ENCODE results near the gene PTRH1. TPM values are rescaled to one million over a fixed set of nuclear protein-coding genes. Genes with fewer than 3 reads are reported as not detected.
A peak's percentile ranks its signal among the peaks of the same experiment; 100 is the strongest.

PTRH1 gene
- total RNA-seq, 1 experiment from 2014 or later, result 22.4 TPM

- no peak for TF ChIP-seq CTCF (conservative IDR thresholded peaks at IDR 0.05)
- no peak for TF ChIP-seq EZH2 (IDR thresholded peaks at IDR 0.05; ENCODE audit: low read depth)
Observed at GRCh38 chr9:127689329-127690000, 26.0 kb downstream of the PTRH1 start.

GRCh38 chr9:127686461-127687393 lies 28.7 kb downstream of the PTRH1 start:
- Histone ChIP-seq H3K9me2 (ENCODE audit: insufficient read depth) (no peaks in the 10 kb centered on the region), H3K4me2 (no peak overlapping the region), H3K27me3 (ENCODE audit: insufficient read depth, low read depth) (no peaks in the 10 kb centered on the region), H3K27ac (no peak overlapping the region), H3K4me1 (replicated peaks; ENCODE audit: insufficient read depth) (peaks cover 10% of the 10 kb centered on the region), H3K4me3 (no peak overlapping the region), H3K9me3 (ENCODE audit: insufficient read depth, low read depth) (no peaks in the 10 kb centered on the region), H3K36me3 (ENCODE audit: low read depth) (no peaks in the 10 kb centered on the region), H3K79me2 (ENCODE audit: low read depth) (no peaks in the 10 kb centered on the region), H3F3A (ENCODE audit: insufficient read depth, low read depth) (no peaks in the 10 kb centered on the region), H2AFZ (no peak overlapping the region), H4K20me1 (ENCODE audit: insufficient read depth) (no peaks in the 10 kb centered on the region)
- peak in 1 of 2 experiments; percentile 32 for DNase-seq
- no TSS peak for BruUV-seq (replicated peaks)
- intact Hi-C loops (cut with micrococcal nuclease; ENCODE audit: unreplicated experiment), result loop anchor here (10.0 kb wide), 1 partner anchor 72 kb away; the partner anchor contains the start of gene STXBP1
- POLR2A ChIA-PET (ENCODE audit: unreplicated experiment), result no interaction called here
- CTCF ChIA-PET, result interaction anchor here (0.5 kb wide), 1 partner anchor 328 kb away, joined by 4 read pairs; no protein-coding TSS in a partner anchor
- no peak for TF ChIP-seq CTCF (conservative IDR thresholded peaks at IDR 0.05)
- TF ChIP-seq EZH2 (IDR thresholded peaks at IDR 0.05; ENCODE audit: low read depth), result no peak

More at GRCh38 chr9:127689329-127690000, 26.0 kb downstream of the PTRH1 start:
- H2AFZ ChIP-seq, result no peak overlapping the region
- no peak overlapping the region for H3K4me3 ChIP-seq
- ChIA-PET POLR2A (ENCODE audit: unreplicated experiment) (no interaction called here), CTCF (no interaction called here)
- H3K9me2 ChIP-seq (ENCODE audit: insufficient read depth), result no peaks in the 10 kb centered on the region
- no peak overlapping the region for H3K4me2 ChIP-seq
- H3K36me3 ChIP-seq (ENCODE audit: low read depth), result no peaks in the 10 kb centered on the region
- BruUV-seq (replicated peaks), result no TSS peak
- H3K4me1 ChIP-seq (replicated peaks; ENCODE audit: insufficient read depth), result peaks cover 4% of the 10 kb centered on the region
- H3K27ac ChIP-seq, result no peak overlapping the region
- H4K20me1 ChIP-seq (ENCODE audit: insufficient read depth), result no peaks in the 10 kb centered on the region
- no peaks in the 10 kb centered on the region for H3K27me3 ChIP-seq (ENCODE audit: insufficient read depth, low read depth)
- H3K9me3 ChIP-seq (ENCODE audit: insufficient read depth, low read depth), result no peaks in the 10 kb centered on the region
- DNase-seq, result no peak
- no peaks in the 10 kb centered on the region for H3F3A ChIP-seq (ENCODE audit: insufficient read depth, low read depth)
- intact Hi-C loops (cut with micrococcal nuclease; ENCODE audit: unreplicated experiment), result loop anchor here (10.0 kb wide), 1 partner anchor 75 kb away; the partner anchor contains the start of gene STXBP1
- H3K79me2 ChIP-seq (ENCODE audit: low read depth), result no peaks in the 10 kb centered on the region

GRCh38 chr9:127684576-127684975 lies 30.9 kb downstream of the PTRH1 start:
- intact Hi-C loops (cut with micrococcal nuclease; ENCODE audit: unreplicated experiment), result loop anchor here (10.0 kb wide), 1 partner anchor 70 kb away; the partner anchor contains the start of gene STXBP1
- peak overlapping the region; percentile 38; the same call in 1 of the 2 replicates for H3K4me2 ChIP-seq

More at GRCh38 chr9:127684576-127684975, 30.9 kb downstream of the PTRH1 start:
- Histone ChIP-seq H3K36me3 (ENCODE audit: low read depth) (no peaks in the 10 kb centered on the region), H3K79me2 (ENCODE audit: low read depth) (no peaks in the 10 kb centered on the region), H3K4me1 (replicated peaks; ENCODE audit: insufficient read depth) (peaks cover 10% of the 10 kb centered on the region), H2AFZ (no peak overlapping the region), H3K9me3 (ENCODE audit: insufficient read depth, low read depth) (no peaks in the 10 kb centered on the region), H3K27me3 (ENCODE audit: insufficient read depth, low read depth) (no peaks in the 10 kb centered on the region), H3F3A (ENCODE audit: insufficient read depth, low read depth) (no peaks in the 10 kb centered on the region), H3K9me2 (ENCODE audit: insufficient read depth) (no peaks in the 10 kb centered on the region), H4K20me1 (ENCODE audit: insufficient read depth) (no peaks in the 10 kb centered on the region), H3K4me3 (no peak overlapping the region), H3K27ac (no peak overlapping the region)
- ChIA-PET POLR2A (ENCODE audit: unreplicated experiment) (interaction anchor here (0.6 kb wide), 1 partner anchor 17 kb away, joined by 3 read pairs; no protein-coding TSS in a partner anchor), CTCF (interaction anchor here (0.7 kb wide), 1 partner anchor 51 kb away, joined by 6 read pairs; no protein-coding TSS in a partner anchor)
- TF ChIP-seq EZH2 (IDR thresholded peaks at IDR 0.05; ENCODE audit: low read depth) (no peak), CTCF (conservative IDR thresholded peaks at IDR 0.05) (no peak)
- BruUV-seq (replicated peaks), result no TSS peak
- DNase-seq, result peak; percentile 67 to 69
